COR-L47 (cell line): ENCODE data around the gene PSD2.
A peak's percentile ranks its signal among the peaks of the same experiment; 100 is the strongest.

Source experiments
- DNase-seq: peaks from one replicate; lab custom pipeline; 2025; lab: John Stamatoyannopoulos, UW

The PSD2 gene

DNA sequence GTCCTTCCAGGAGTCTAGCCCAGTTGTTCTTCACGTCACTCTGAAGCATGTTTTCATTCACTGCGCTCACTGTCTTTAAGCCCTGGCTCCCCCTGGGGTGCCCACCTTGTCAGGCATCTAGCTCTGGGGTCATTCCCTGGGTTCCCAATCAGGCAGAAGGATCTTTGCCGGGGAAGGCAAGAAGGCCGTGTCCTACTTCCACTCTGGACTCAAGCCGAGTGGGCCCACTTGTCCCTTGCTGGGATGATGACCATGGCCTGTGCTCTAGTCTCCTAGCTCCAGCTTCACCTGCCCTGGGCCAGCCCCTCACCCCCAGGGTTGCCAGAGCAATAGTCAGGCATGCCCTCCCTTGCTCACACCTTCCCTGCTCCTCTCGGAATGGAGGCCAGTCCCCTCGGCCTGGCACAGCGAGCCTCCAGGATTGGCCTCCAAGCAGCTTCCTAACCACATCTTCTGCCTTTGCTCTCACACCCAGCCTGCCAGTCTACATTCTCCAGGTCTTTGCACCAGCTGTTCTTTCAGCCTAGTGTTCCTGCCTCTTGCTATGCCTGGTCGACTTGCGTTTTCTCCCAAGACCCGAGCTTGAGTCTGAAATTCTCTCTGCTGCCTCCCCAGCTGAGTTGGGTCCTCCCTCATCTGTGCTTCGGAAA, 32.2 kb upstream of the PSD2 start:
- DNase-seq = no peak

DNA sequence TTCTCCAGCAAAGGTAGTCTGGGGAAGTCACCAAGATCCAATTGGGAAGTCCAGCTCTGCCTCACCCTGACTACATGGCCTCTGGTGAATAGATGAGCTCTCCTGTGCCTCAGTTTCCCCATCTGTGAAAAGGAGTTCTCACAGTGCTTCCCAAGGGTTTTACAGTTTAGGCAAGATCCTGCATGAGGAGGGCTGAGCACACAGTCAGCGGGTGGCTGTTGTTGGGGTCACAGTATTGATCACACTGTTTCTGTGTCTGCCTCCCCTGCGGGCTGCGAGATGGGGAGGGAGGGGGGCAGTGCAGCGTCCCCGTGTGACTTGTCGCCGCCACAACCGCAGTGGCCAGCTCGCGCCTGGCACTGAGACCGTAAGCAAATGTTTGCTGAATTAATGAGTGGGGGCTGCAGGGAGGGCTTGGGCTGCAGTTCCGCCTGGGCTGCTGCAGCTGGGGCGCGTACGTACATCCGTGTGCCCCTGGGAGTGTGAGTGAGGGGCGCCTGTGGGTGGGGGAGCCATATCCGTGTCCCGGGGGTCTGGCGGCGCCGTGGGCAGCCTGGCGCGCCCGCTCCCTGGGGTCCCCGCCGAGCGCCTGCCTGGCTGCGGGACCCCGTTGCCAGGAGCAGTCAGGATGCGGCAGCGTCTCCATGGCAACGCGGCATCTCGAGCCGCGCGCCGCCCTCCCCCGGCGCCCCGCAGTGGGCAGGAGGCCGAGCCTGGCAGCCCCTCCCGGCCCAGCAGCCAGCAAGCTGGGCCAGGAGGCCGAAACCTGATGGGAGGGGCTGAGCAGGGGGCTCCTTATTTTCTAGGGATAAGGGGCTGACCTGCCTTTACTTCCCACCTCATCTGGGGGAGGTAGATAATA, 31.4 kb upstream of the PSD2 start:
- DNase-seq = peak; percentile 92

DNA sequence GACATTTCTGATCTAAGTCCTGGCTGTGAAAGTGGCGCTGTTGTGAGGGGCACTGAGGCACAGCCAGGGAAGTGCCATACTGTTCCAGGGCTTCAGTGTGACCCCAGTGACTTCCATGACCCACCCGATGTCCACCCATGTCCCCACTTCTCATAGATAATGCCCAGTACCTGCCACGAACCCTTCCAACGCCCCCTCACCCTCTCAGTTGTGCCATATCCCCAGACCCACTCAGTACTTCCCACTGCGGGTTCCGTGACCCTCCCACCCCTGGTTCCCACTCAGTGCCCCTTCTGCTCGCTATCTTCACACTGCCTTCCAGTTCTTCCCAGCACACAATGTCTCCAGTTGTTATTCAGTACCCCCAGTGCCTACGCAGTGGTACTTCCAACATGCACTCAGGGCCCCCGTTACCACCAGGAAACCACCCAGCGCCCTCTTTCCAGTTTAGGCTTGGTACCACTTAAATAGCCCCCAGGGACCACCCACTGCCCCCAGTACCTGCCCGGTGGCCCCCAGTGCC, 30.7 kb upstream of the PSD2 start:
- DNase-seq = no peak

DNA sequence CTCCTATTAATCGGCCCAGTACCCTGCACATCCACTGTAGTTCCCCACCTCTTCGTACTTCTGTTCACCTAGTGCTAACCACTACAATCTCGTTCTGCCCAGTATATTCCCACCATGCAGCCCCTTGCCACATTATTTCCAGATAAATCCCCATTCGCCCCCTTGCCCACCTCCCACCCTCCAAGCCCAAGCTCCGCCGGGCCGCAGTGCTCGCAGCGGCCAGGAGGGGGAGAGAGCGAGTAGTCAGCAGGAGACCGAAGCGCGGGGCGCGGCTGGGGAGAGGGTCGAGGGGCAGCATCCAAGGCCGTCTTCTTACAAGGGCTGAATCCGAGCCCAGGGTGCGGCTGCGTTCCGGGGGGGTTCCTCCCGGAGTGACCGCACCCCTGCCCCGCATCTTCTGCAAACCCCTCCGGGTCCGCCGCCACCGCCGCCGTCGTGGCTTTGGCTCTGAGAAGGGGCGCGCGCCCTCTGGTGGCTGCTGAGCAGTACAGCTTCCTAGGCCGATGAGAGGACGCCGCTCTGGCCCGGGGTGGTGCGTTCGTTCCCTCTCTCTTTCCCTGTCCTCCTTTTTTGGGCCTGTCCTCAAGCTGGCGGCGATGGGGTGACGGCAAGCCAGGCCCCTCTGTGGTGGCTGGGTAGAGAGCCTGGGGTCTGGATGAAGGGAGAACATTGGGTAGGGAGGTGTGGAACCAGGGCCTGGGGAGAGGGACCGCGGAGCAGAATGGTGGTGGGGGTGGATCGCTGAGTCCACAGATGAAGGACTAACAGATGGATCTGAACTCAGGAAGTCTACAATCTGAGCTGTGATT, 30.0 kb upstream of the PSD2 start:
- peak; percentile 77 for DNase-seq

DNA sequence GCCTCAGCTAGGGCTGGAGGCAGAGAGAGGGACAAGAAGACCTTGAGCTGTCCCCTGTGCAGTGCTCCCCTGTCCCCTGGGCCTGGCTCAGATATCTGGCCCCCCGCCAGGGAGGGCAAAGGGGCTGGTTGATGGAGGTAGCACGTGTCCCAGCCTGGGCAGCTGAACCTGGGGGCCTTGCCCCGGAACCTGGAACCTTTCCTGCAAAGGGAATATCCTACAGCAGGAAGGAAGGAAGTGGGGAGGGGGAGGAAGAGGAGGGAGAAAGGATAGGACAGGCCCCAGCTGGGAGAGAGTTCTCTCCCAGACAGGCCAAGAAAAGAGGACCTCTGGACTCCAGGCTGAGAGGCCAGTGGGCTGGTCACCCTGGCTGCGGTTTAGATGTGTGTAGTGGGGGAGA, 27.6 kb upstream of the PSD2 start:
- DNase-seq = no peak

DNA sequence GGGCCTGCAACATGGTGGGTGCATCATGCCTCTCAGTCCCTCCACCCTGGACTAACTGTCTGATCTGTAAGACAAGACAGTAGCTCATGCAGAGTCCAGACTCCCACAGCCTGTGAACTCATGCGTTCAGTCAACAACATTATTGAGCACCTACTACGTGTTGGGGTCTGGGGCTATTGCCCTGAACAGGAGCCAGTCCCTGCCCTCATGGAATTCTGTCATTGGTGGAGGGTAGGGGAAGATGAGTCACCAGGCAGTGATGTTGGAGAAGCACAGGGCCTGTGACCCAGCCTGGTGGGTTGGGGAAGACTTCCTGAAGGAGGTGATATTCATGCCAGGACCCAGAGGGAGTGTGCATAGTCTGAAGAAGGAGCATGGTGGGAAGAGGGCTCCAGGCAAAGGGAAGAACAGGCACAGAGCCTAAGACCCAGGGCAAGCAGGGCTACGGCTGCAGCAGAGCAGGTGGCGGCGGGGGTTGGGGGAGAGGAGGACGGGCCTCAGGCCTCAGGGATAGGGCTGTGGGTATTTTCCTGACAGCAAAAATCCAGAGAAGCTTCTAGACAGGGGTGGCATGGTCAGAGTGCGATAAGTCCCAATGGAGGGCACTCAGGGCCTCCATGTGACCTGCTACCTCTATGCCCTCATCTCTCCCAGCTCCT, 26.7 kb upstream of the PSD2 start:
- no peak for DNase-seq

DNA sequence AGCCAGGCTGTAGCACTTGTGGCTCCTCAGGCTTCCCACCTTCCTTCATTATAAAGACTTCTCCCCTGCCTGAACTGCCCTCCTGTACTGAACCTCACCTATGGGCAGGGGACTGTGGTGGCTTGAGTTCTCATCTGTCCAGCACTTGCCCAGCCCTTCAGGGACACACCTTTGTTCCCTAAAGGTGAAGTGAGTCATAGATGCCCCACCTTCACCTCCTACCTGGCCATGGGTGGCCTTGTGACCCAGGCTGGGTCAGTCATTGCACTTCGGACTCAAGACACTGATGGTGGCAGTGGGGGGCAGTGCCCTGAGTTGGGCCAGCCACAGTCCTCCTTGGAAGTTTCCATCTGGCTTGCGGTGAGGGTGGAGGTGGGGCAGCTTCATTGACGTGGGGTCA, 26.1 kb upstream of the PSD2 start:
- DNase-seq = no peak

DNA sequence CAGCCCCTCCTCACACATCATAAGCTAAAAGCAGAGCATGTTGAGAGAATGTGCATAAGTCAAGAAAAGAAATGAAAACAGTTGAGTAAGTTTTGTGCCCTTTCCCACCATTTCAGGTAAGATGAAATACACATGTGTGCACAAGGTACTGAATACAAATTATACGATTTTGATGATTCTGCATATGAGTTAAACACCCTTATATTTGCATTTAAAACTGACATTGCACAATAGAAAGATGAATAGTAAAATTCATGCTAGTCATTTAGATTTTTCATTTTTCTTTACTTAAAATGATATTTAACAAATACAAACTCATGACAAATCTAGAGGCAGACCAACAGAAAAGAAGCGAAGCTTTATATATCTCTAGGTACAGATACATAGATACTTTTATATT, 24.9 kb upstream of the PSD2 start:
- DNase-seq = no peak

DNA sequence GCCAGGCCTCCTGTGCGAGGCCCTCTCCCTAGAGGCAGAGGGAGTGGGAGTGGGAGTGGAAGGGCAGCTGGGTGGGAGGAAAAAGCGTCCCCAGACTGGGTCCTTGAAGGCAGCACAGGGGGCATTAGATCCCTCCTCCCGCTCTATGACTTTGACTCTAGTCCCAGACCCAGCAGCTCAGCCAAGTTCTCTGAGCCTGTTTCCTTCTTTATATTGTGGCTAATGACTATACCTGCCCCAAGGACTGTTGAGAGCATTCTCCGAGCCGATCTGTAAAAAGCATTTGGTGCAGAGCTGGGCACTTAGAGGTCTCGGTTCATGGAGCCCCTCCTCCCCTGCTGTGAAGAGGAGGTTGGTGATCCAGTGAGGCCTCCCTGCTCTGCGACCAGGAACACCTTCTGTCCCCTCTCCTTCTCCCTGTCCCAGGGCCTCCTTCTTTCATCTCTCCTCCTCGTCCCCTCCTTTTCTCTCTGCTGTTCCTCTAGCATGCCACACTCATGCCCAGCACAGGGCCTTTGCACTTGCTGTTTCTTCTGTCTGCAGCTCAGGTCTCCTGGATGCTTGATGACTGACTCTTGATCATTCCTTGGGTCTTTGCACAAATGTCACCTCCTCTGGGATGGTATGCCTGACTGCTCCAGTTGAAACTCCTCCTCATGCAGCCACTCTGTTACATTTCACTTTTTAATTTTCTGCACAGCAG, 23.4 kb upstream of the PSD2 start:
- DNase-seq = no peak

DNA sequence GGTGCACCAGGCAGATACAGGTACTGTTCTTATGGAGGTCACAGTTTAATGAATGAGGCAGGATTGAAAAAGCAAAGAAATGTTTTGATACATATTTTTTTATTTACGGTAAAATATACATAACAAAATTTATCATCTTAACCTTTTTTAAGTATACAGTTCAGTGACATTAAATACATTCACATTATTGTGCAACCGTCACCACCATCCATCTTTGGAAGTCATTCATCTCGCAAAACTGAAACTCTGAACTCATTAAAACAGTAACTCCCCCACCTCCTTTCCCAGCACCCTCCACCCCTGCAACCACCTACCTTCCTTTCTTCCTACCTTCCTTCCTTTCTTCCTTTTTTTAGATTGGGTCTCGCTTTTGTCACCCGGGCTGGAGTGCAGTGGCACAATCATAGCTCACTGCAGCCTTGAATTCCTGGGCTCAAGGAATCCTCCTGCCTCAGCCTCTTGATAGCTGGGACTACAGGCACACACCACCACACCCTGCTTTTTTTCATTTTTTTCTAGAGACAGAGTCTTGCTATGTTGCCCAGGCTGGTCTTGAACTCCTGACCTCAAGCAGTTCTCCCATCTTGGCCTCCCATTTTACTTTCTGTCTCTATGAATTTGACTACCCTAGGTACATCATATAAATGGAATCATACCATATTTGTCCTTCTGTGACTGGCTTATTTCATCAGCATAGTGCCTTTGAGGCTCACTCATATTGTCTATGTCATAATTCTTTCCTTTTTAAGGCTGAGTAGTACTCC, 22.5 kb upstream of the PSD2 start:
- no peak for DNase-seq

DNA sequence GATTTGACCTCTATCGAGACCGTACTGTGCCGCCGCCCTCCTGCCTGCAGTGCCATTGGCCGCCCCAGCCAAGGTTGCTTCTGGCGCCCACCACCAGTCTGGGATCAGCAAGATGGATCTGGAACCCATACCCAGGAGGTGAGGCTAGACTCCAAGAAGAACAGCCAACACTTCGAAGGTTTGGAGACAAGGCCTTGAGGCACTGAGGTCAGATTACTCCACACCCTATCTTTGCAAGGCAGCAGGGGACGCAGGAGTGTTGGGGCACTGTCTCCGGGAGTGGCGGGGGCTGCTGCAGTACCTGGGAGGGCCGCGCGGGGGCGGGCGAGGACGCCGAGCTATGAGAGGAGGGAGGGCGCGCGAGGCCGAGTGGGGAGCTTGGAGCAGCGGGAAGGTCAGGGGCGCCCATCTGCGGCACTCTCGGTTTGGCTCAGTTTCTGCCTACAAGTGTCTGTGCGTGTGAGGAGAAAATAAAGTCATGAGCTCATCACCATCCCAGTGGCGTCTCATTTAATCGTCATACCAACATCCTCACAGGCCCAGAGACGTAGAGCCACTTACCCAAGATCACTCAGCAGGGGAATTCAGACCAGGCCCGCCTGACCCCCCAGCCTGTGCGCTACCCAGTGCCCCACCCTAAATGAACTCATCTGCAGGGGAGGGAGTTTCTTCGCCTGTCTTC, 20.5 kb upstream of the PSD2 start:
- peak; percentile 54 for DNase-seq

DNA sequence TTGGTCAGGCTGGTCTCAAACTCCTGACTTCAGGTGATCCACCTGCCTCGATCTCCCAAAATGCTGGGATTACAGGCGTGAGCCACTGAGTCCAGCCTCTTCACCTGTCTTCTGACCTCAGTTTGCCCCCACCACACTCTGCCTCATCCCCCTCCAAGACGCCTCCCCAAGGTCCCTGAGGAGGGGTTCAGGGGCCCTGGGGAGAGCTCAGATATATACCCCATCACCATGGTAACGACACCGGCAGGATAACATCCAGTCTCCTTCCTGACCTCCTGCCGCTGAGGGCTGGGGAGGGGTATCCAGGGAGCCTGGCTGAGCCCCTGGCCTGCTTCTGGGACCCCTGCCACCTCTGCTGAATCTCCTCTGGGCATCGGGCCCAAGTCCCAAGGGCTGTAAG, 19.7 kb upstream of the PSD2 start:
- DNase-seq = no peak

DNA sequence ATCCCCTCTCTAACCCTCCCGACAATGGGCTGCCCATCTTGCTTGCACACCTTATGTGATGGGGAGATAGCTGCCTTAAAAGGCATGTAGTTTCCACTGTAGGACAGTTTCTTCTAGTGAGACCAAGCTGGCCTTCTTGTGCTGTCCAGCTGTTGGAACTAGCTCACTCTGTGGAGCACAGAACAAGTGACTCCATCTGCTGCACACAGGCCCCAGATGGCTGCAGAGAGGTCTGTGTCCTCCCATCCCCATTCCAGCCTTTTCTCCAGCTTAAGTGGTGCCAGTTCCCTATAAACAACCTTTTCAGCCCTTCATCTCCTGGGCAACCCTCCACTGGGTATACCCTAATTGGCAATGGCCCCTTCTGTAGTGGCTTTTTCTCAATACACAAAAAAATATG, 18.7 kb upstream of the PSD2 start:
- DNase-seq = no peak

DNA sequence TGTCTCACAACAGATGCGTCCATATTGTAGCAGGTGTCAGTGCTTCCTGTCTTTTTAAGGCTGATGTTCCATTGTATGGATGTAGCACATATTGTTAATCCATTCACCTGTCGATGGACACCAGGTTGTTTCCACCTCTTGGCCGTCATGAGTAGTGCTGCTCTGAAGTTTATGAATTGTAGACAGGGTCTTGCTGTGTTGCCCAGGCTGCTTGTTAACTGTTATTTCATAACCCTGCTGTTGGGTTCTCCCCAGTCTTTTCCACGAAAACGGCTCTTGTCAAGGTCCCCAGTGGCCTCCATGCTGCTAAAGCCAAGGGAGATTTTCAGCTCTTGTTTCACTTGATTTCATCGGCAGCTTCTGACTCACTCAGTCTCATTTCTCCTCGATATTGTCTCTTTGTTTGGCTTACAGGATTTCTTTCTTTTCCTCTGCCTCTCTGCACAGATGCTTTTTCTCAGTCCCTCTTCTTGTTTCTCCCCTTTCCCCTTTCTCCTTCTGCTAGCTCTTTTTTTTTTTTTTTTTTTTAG, 12.1 kb upstream of the PSD2 start:
- no peak for DNase-seq

DNA sequence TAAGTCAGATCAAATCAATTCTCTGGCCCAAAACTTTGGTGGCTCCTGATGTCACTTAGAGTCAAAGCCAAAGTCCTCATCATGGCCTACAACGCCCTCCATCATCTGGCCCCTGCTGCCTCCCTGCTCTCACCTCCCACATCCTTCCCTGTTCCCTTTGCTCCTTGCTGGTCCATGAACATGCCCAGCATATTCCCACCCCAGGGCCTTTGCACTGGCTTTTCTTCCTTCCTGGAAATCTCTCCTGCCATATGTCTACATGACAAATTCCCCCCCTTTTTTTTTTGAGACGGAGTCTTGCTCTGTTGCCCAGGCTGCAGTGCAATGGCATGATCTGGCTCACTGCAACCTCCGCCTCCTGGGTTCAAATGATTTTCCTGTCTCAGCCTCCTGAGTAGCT, 11.1 kb upstream of the PSD2 start:
- DNase-seq = no peak

DNA sequence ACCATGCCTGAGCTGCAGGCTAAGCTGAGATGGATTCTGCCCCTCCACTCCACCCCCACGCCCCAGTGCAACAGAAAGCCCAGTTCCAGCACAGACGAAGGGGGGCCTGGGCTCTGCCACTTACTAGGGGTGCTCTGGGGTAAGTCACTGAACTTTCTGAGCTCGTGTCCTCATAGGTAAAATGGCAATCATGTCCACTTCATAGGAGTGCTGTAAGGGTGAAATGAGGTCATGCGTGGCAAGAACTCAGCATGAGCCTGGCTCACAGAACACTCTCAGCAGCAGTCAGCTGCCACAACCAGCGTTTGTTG, 8.4 kb upstream of the PSD2 start:
- no peak for DNase-seq

DNA sequence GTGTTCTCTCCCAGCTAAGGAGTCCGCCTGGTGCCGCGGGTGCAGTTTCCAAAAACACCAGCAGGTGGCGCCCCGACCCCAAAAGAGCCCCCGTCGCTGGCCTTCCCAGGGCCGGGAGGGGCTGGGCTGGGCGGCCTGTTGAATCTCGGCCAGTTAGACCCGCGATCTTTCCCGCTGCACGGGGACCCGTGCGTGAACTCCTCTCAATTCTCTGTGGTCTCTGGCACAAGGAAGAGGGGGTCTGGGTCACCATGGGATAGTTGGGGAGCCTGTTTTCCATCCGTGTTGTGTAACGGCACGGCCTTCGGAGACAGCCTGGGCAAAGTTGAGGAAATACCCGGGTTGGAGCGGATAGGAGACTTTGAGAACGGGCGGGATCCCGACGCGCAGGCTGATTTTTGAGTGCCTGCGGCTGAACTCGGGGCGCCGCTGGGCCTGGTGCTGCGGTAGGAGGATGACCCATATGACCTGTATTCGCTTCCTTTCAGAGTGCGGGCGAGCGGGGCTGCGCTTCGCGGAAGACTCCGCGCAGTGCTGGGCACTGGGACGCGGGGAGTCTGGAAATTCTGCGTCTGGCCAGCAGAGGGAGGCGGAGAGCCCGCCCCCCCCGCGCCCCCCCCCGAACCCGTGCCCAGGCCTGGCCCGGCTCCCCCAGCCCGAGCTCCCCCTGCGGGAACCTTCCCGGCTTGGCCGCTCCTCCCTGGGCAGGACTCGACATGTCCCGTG, 7.9 kb upstream of the PSD2 start:
- DNase-seq = peak; percentile 62

DNA sequence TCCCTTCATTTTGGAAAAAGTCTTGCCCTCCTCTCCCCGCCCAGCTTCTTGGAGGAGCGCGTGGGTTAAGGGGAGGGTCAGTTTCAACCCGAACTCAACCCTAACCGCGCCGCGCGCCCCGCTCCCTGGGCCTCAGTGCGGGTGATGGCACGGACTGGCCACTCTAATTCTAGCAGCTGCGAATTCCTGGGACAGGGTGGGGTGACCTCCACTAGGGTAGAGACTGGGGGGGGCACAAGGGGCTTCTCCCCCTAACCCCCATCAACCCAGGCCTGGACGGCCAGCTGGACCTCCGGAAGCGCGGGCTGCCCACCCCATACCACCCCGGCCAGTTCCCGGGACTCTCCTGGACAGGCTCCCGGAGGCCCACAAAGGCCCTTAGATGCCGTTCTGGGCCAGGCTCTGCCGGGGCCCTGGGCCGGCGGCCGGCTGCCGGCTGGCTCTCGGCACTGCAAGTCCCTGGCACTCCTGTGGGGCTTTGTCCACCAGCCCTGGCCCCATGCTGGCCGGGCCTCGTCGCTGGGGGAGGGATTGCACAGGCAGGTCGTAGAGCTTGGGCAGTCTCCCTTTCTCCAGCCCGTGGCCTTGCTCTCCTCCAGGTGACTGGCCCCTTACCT, 7.2 kb upstream of the PSD2 start:
- no peak for DNase-seq
